ENCODE data around the gene UNC80. TPM values are rescaled to one million over a fixed set of nuclear protein-coding genes. Genes with fewer than 3 reads are reported as not detected.
"Not testable (repeated sequence)": the region's sequence is repeated elsewhere in the genome, so short reads cannot be mapped to it uniquely, and the experiment has no call there.

Gene UNC80
- polyA plus RNA-seq, 1 donor = 2.5 TPM

GRCh38 chr2:209767316-209767715, 4.3 kb upstream of the UNC80 start:
- no peaks in the 10 kb centered on the region for H3K4me1 ChIP-seq (ENCODE audit: control insufficient read depth, insufficient read depth, low read length)
- H3K9me3 ChIP-seq (ENCODE audit: control insufficient read depth, low read depth, low read length) = no peaks in the 10 kb centered on the region
- H3K36me3 ChIP-seq (ENCODE audit: control insufficient read depth, insufficient read depth, low read length) = no peaks in the 10 kb centered on the region
- no peak overlapping the region for H3K27ac ChIP-seq (ENCODE audit: low read length)
- DNase-seq = no peak
- 20% methylated on average over 1 of the region's 2 CpGs for WGBS (ENCODE audit: insufficient coverage, low lambda C conversion rate)
- H3K4me3 ChIP-seq (ENCODE audit: low read length) = no peak overlapping the region
- peaks cover 9% of the 10 kb centered on the region for H3K27me3 ChIP-seq (ENCODE audit: control insufficient read depth, insufficient read depth, low read length)

GRCh38 chr2:209768557-209768956, 3.1 kb upstream of the UNC80 start:
- no peaks in the 10 kb centered on the region for H3K36me3 ChIP-seq (ENCODE audit: control insufficient read depth, insufficient read depth, low read length)
- no peaks in the 10 kb centered on the region for H3K4me1 ChIP-seq (ENCODE audit: control insufficient read depth, insufficient read depth, low read length)
- no peak overlapping the region for H3K27ac ChIP-seq (ENCODE audit: low read length)
- H3K9me3 ChIP-seq (ENCODE audit: control insufficient read depth, low read depth, low read length) = no peaks in the 10 kb centered on the region
- no peak for DNase-seq
- H3K4me3 ChIP-seq (ENCODE audit: low read length) = no peak overlapping the region
- H3K27me3 ChIP-seq (ENCODE audit: control insufficient read depth, insufficient read depth, low read length) = peaks cover 13% of the 10 kb centered on the region

GRCh38 chr2:209772290-209772685, 656 bp downstream of the UNC80 start:
- Histone ChIP-seq H3K27me3 (ENCODE audit: control insufficient read depth, insufficient read depth, low read length) (peaks cover 13% of the 10 kb centered on the region), H3K36me3 (ENCODE audit: control insufficient read depth, insufficient read depth, low read length) (no peaks in the 10 kb centered on the region), H3K27ac (ENCODE audit: low read length) (no peak overlapping the region), H3K4me1 (ENCODE audit: control insufficient read depth, insufficient read depth, low read length) (no peaks in the 10 kb centered on the region), H3K9me3 (ENCODE audit: control insufficient read depth, low read depth, low read length) (no peaks in the 10 kb centered on the region), H3K4me3 (ENCODE audit: low read length) (no peak overlapping the region)
- WGBS (ENCODE audit: insufficient coverage, low lambda C conversion rate) = no CpG with 5 or more reads among the region's 8 CpGs
- no peak for DNase-seq

GRCh38 chr2:209773377-209773776, 1.7 kb downstream of the UNC80 start:
- 11% methylated on average over 2 of the region's 3 CpGs for WGBS (ENCODE audit: insufficient coverage, low lambda C conversion rate)
- DNase-seq = no peak
- H3K9me3 ChIP-seq (ENCODE audit: control insufficient read depth, low read depth, low read length) = no peaks in the 10 kb centered on the region
- H3K36me3 ChIP-seq (ENCODE audit: control insufficient read depth, insufficient read depth, low read length) = no peaks in the 10 kb centered on the region
- H3K4me3 ChIP-seq (ENCODE audit: low read length) = no peak overlapping the region
- no peaks in the 10 kb centered on the region for H3K4me1 ChIP-seq (ENCODE audit: control insufficient read depth, insufficient read depth, low read length)
- no peak overlapping the region for H3K27ac ChIP-seq (ENCODE audit: low read length)
- peaks cover 13% of the 10 kb centered on the region for H3K27me3 ChIP-seq (ENCODE audit: control insufficient read depth, insufficient read depth, low read length)

GRCh38 chr2:209787416-209787815, 15.8 kb downstream of the UNC80 start:
- WGBS (ENCODE audit: insufficient coverage, low lambda C conversion rate) = 97% methylated on average over 3 of the region's 5 CpGs
- Histone ChIP-seq H3K27ac (ENCODE audit: low read length) (no peak overlapping the region), H3K36me3 (ENCODE audit: control insufficient read depth, insufficient read depth, low read length) (no peaks in the 10 kb centered on the region), H3K9me3 (ENCODE audit: control insufficient read depth, low read depth, low read length) (no peaks in the 10 kb centered on the region), H3K27me3 (ENCODE audit: control insufficient read depth, insufficient read depth, low read length) (no peaks in the 10 kb centered on the region), H3K4me3 (ENCODE audit: low read length) (no peak overlapping the region), H3K4me1 (ENCODE audit: control insufficient read depth, insufficient read depth, low read length) (no peaks in the 10 kb centered on the region)
- DNase-seq = no peak

GRCh38 chr2:209788925-209789324, 17.3 kb downstream of the UNC80 start:
- no peaks in the 10 kb centered on the region for H3K27me3 ChIP-seq (ENCODE audit: control insufficient read depth, insufficient read depth, low read length)
- no CpG with 5 or more reads among the region's 1 CpG for WGBS (ENCODE audit: insufficient coverage, low lambda C conversion rate)

GRCh38 chr2:209790066-209790728, 18.6 kb downstream of the UNC80 start:
- no peaks in the 10 kb centered on the region for H3K9me3 ChIP-seq (ENCODE audit: control insufficient read depth, low read depth, low read length)
- H3K27ac ChIP-seq (ENCODE audit: low read length) = no peak overlapping the region
- H3K4me3 ChIP-seq (ENCODE audit: low read length) = no peak overlapping the region
- DNase-seq = no peak
- no peaks in the 10 kb centered on the region for H3K27me3 ChIP-seq (ENCODE audit: control insufficient read depth, insufficient read depth, low read length)
- H3K4me1 ChIP-seq (ENCODE audit: control insufficient read depth, insufficient read depth, low read length) = no peaks in the 10 kb centered on the region
- no peaks in the 10 kb centered on the region for H3K36me3 ChIP-seq (ENCODE audit: control insufficient read depth, insufficient read depth, low read length)
- 53% methylated on average over 3 of the region's 6 CpGs for WGBS (ENCODE audit: insufficient coverage, low lambda C conversion rate)

More at GRCh38 chr2:209788925-209789324, 17.3 kb downstream of the UNC80 start:
- Histone ChIP-seq H3K9me3 (ENCODE audit: control insufficient read depth, low read depth, low read length) (no peaks in the 10 kb centered on the region), H3K36me3 (ENCODE audit: control insufficient read depth, insufficient read depth, low read length) (no peaks in the 10 kb centered on the region), H3K4me3 (ENCODE audit: low read length) (no peak overlapping the region), H3K4me1 (ENCODE audit: control insufficient read depth, insufficient read depth, low read length) (no peaks in the 10 kb centered on the region), H3K27ac (ENCODE audit: low read length) (no peak overlapping the region)
- DNase-seq = no peak

GRCh38 chr2:209791151-209791550, 19.5 kb downstream of the UNC80 start:
- DNase-seq = no peak
- Histone ChIP-seq H3K36me3 (ENCODE audit: control insufficient read depth, insufficient read depth, low read length) (no peaks in the 10 kb centered on the region), H3K4me1 (ENCODE audit: control insufficient read depth, insufficient read depth, low read length) (no peaks in the 10 kb centered on the region), H3K9me3 (ENCODE audit: control insufficient read depth, low read depth, low read length) (no peaks in the 10 kb centered on the region), H3K4me3 (ENCODE audit: low read length) (no peak overlapping the region), H3K27me3 (ENCODE audit: control insufficient read depth, insufficient read depth, low read length) (no peaks in the 10 kb centered on the region), H3K27ac (ENCODE audit: low read length) (no peak overlapping the region)
- WGBS (ENCODE audit: insufficient coverage, low lambda C conversion rate) = 83% methylated on average over 3 of the region's 3 CpGs

- H3K9me3 ChIP-seq (ENCODE audit: control insufficient read depth, low read depth, low read length); H3K27ac ChIP-seq (ENCODE audit: low read length); H3K4me3 ChIP-seq (ENCODE audit: low read length); DNase-seq; H3K36me3 ChIP-seq (ENCODE audit: control insufficient read depth, insufficient read depth, low read length); H3K4me1 ChIP-seq (ENCODE audit: control insufficient read depth, insufficient read depth, low read length); H3K27me3 ChIP-seq (ENCODE audit: control insufficient read depth, insufficient read depth, low read length): not testable (repeated sequence)
- WGBS (ENCODE audit: insufficient coverage, low lambda C conversion rate) = no CpG with 5 or more reads among the region's 4 CpGs
Observed at GRCh38 chr2:209795425-209795824, 23.8 kb downstream of the UNC80 start.

GRCh38 chr2:209805351-209805750, 33.7 kb downstream of the UNC80 start:
- 100% methylated on average over 1 of the region's 1 CpG for WGBS (ENCODE audit: insufficient coverage, low lambda C conversion rate)
- peaks cover 6% of the 10 kb centered on the region for H3K9me3 ChIP-seq (ENCODE audit: control insufficient read depth, low read depth, low read length)
- DNase-seq = no peak

GRCh38 chr2:209806318-209806717, 34.7 kb downstream of the UNC80 start:
- no CpG with 5 or more reads among the region's 3 CpGs for WGBS (ENCODE audit: insufficient coverage, low lambda C conversion rate)
- no peaks in the 10 kb centered on the region for H3K4me1 ChIP-seq (ENCODE audit: control insufficient read depth, insufficient read depth, low read length)
- H3K9me3 ChIP-seq (ENCODE audit: control insufficient read depth, low read depth, low read length) = peaks cover 6% of the 10 kb centered on the region
- DNase-seq = no peak
- H3K36me3 ChIP-seq (ENCODE audit: control insufficient read depth, insufficient read depth, low read length) = no peaks in the 10 kb centered on the region
- no peak overlapping the region for H3K27ac ChIP-seq (ENCODE audit: low read length)
- H3K4me3 ChIP-seq (ENCODE audit: low read length) = no peak overlapping the region
- no peaks in the 10 kb centered on the region for H3K27me3 ChIP-seq (ENCODE audit: control insufficient read depth, insufficient read depth, low read length)

More at GRCh38 chr2:209805351-209805750, 33.7 kb downstream of the UNC80 start:
- Histone ChIP-seq H3K27ac (ENCODE audit: low read length) (no peak overlapping the region), H3K4me3 (ENCODE audit: low read length) (no peak overlapping the region), H3K27me3 (ENCODE audit: control insufficient read depth, insufficient read depth, low read length) (no peaks in the 10 kb centered on the region), H3K36me3 (ENCODE audit: control insufficient read depth, insufficient read depth, low read length) (no peaks in the 10 kb centered on the region), H3K4me1 (ENCODE audit: control insufficient read depth, insufficient read depth, low read length) (no peaks in the 10 kb centered on the region)

All from large intestine (tissue), 3 donors.